Prostate gland (tissue), 2 donors: ENCODE measurements around the gene CCDC81. TPM values are rescaled to one million over a fixed set of nuclear protein-coding genes. Genes with fewer than 3 reads are reported as not detected.
"Not testable (repeated sequence)": the region's sequence is repeated elsewhere in the genome, so short reads cannot be mapped to it uniquely, and the experiment has no call there.

Experiments
- DNase-seq: peaks from one replicate; pipeline ENCODE4 v3.0.0-alpha.2; 2019; ENCODE audit warnings: low spot score
- H3K27ac ChIP-seq, 2 donors: fragments of 200-600 bp; sonication (generic); 2 replicates each; pipeline ENCODE4 v1.5.1; 2017 to 2019
- H3K27me3 ChIP-seq: fragments of 200-600 bp; sonication (generic); replicated peaks from 2 replicates; pipeline ENCODE4 v1.5.1; 2019; ENCODE audit not compliant: insufficient read depth
- H3K36me3 ChIP-seq, 2 donors: fragments of 200-600 bp; sonication (generic); 1 replicate in 1 of 2; 2 replicates in 1 of 2; pipeline versions ENCODE4 v1.5.1 to v1.8.1; 2017 to 2019
- H3K4me1 ChIP-seq: fragments of 200-600 bp; sonication (generic); replicated peaks from 2 replicates; pipeline ENCODE4 v1.5.1; 2019
- H3K4me3 ChIP-seq, 2 donors: fragments of 200-600 bp; sonication (generic); 2 replicates each; pipeline ENCODE4 v1.5.1; 2017 to 2019
- H3K9me3 ChIP-seq: fragments of 200-600 bp; sonication (generic); 2 replicates; pipeline ENCODE4 v1.5.1; 2017
- CTCF ChIP-seq, 4 experiments: fragments of 200-600 bp in 2 of 4; fragments of 450-650 bp in 2 of 4; sonication (generic) in 2 of 4; IDR thresholded peaks; 1 replicate in 3 of 4; 2 replicates in 1 of 4; pipeline ENCODE4 v1.5.1; 2016 to 2019; ENCODE audit warnings: antibody characterized with exemption in 4 of 4, mild to moderate bottlenecking in 2 of 4, moderate library complexity in 2 of 4
- POLR2A ChIP-seq: fragments of 450-650 bp; IDR thresholded peaks from one replicate; pipeline ENCODE4 v1.6.1; 2016; ENCODE audit warnings: antibody characterized with exemption, mild to moderate bottlenecking
- POLR2AphosphoS5 ChIP-seq: sonication (generic); formaldehyde crosslinking; IDR thresholded peaks from one replicate; pipeline ENCODE4 v1.6.1; 2017; ENCODE audit warnings: antibody characterized with exemption
- WGBS: methylation state at CpG from one replicate; pipeline ENCODE4 v1.1.5; 2018; 5-methylcytosine and 5-hydroxymethylcytosine counted together
- intact Hi-C: fragments of 100-400 bp; cut with DNase I; formaldehyde crosslinking; loops from one replicate; pipeline ENCODE4 v1.14.2; 2022
- total RNA-seq, 2 donors: library from RNA; depleted of rRNA; stranded (reverse); fragments of >200 nt; gene quantifications; one replicate each; pipeline ENCODE4 v1.1.0, GENCODE V29; 2016

Gene CCDC81
- total RNA-seq, 2 donors from 2014 or later: 0.17 to 1.2 TPM

GRCh38 chr11:86427441-86427840 is 52.8 kb downstream of the CCDC81 start:
- DNase-seq: no peak
- Histone ChIP-seq H3K4me3 (no peak overlapping the region), H3K36me3 (no peaks in the 10 kb centered on the region), H3K4me1 (no peaks in the 10 kb centered on the region), H3K27me3 (no peaks in the 10 kb centered on the region), H3K9me3 (no peaks in the 10 kb centered on the region), H3K27ac (no peak overlapping the region)
- TF ChIP-seq POLR2A (no peak), CTCF (IDR thresholded peaks at IDR 0.05) (no peak), POLR2AphosphoS5 (no peak)
- intact Hi-C loops: no loop called here

GRCh38 chr11:86431258-86431657 is 56.6 kb downstream of the CCDC81 start:
- H3K27ac ChIP-seq: no peak overlapping the region
- no peak for DNase-seq
- H3K4me3 ChIP-seq: no peak overlapping the region
- H3K4me1 ChIP-seq: no peaks in the 10 kb centered on the region
- no peaks in the 10 kb centered on the region for H3K36me3 ChIP-seq
- TF ChIP-seq POLR2A: no peak
- TF ChIP-seq CTCF (IDR thresholded peaks at IDR 0.05): no peak
- TF ChIP-seq POLR2AphosphoS5: no peak
- intact Hi-C loops: no loop called here
- no peaks in the 10 kb centered on the region for H3K9me3 ChIP-seq
- 86% methylated on average over 36 of the region's 37 CpGs for WGBS
- no peaks in the 10 kb centered on the region for H3K27me3 ChIP-seq

GRCh38 chr11:86433361-86434095 is 58.8 kb downstream of the CCDC81 start:
- 95% methylated on average over 33 of the region's 38 CpGs for WGBS
- DNase-seq, intact Hi-C loops, H3K4me1 ChIP-seq, H3K9me3 ChIP-seq, H3K36me3 ChIP-seq, H3K27ac ChIP-seq, H3K27me3 ChIP-seq, H3K4me3 ChIP-seq: not testable (repeated sequence)

- Histone ChIP-seq H3K9me3 (no peaks in the 10 kb centered on the region), H3K27me3 (no peaks in the 10 kb centered on the region), H3K36me3 (no peaks in the 10 kb centered on the region), H3K27ac (no peak overlapping the region), H3K4me1 (no peaks in the 10 kb centered on the region), H3K4me3 (no peak overlapping the region)
- TF ChIP-seq CTCF (IDR thresholded peaks at IDR 0.05) (no peak), POLR2A (no peak), POLR2AphosphoS5 (no peak)
- intact Hi-C loops: no loop called here
- 90% methylated on average over 2 of the region's 2 CpGs for WGBS
- no peak for DNase-seq
Observed at GRCh38 chr11:86435711-86436110, 61.0 kb downstream of the CCDC81 start.

- H3K36me3 ChIP-seq: no peaks in the 10 kb centered on the region
- TF ChIP-seq CTCF (IDR thresholded peaks at IDR 0.05) (no peak), POLR2A (no peak), POLR2AphosphoS5 (no peak)
- no peaks in the 10 kb centered on the region for H3K9me3 ChIP-seq
- H3K4me1 ChIP-seq: no peaks in the 10 kb centered on the region
- intact Hi-C loops: no loop called here
- H3K27me3 ChIP-seq: no peaks in the 10 kb centered on the region
- WGBS: 94% methylated on average over 1 of the region's 1 CpG
- no peak overlapping the region for H3K27ac ChIP-seq
- H3K4me3 ChIP-seq: no peak overlapping the region
- no peak for DNase-seq
Observed at GRCh38 chr11:86438685-86439084, 64.0 kb downstream of the CCDC81 start.
